ENCODE data around the gene HIGD1A. TPM values are rescaled to one million over a fixed set of nuclear protein-coding genes. Genes with fewer than 3 reads are reported as not detected.

Gene HIGD1A
- total RNA-seq, 1 experiment from 2014 or later = 112 TPM

DNA sequence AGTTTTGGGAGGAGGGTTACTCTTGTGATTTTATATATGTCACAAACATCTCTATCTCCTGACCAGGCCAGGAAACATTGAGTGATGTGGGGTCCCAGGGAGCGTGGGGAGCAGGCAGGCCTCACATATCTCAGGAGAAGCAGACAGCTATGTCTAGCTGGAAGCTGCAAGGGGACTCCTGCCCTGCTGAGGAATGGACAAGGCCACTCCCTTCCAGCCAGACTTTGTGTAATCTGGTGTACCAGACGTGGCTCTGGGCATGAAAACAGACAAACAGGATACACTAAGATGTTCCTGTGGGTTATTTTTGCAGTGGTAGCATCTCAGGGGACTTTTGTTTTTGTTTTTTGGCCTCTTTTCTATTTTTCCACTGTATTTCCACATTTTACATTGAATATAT, 48.2 kb upstream of the HIGD1A start:
- H3K4me1 ChIP-seq = peaks cover 9% of the 10 kb centered on the region; the same call in 1 of the 2 replicates
- peaks cover 6% of the 10 kb centered on the region for H3K4me1 Mint-ChIP-seq (ENCODE audit: low read depth, unreplicated experiment)
- H3K36me3 ChIP-seq (ENCODE audit: control insufficient read depth, insufficient read depth, low read length) = no peaks in the 10 kb centered on the region
- no peak overlapping the region for H3K27ac Mint-ChIP-seq (ENCODE audit: unreplicated experiment)
- H3K9me3 Mint-ChIP-seq (ENCODE audit: unreplicated experiment) = no peaks in the 10 kb centered on the region
- ChIA-PET CTCF (interaction anchor here (0.6 to 2.3 kb wide), 2 partner anchors 13 to 345 kb away, joined by 3 to 8 read pairs; no protein-coding TSS in a partner anchor), POLR2A (no interaction called here)
- H3K4me3 Mint-ChIP-seq (ENCODE audit: unreplicated experiment) = no peak overlapping the region
- intact Hi-C loops (cut with micrococcal nuclease; ENCODE audit: unreplicated experiment) = no loop called here
- no TSS peak for BruUV-seq (replicated peaks)
- H3K36me3 Mint-ChIP-seq (ENCODE audit: insufficient read depth, unreplicated experiment) = no peaks in the 10 kb centered on the region
- DNase-seq = no peak
- no peak overlapping the region for H3K4me3 ChIP-seq (ENCODE audit: low read depth, low read length)
- no peak for TF ChIP-seq CTCF (IDR thresholded peaks at IDR 0.05; ENCODE audit: insufficient read depth in 1 of 2, low read depth in 1 of 2, low read length in 1 of 2, severe bottlenecking in 1 of 2, unreplicated experiment in 1 of 2)
- no peaks in the 10 kb centered on the region for H3K9me3 ChIP-seq
- no peaks in the 10 kb centered on the region for H3K27me3 ChIP-seq (replicated peaks; ENCODE audit: control insufficient read depth, insufficient read depth, low read length)
- peaks cover 3% of the 10 kb centered on the region for H3K27me3 Mint-ChIP-seq (ENCODE audit: insufficient read depth, unreplicated experiment)

GRCh38 chr3:42851228-42851834, 47.0 kb upstream of the HIGD1A start:
- TF ChIP-seq CTCF (IDR thresholded peaks at IDR 0.05; ENCODE audit: insufficient read depth in 1 of 2, low read depth in 1 of 2, low read length in 1 of 2, severe bottlenecking in 1 of 2, unreplicated experiment in 1 of 2) = no peak
- intact Hi-C loops (cut with micrococcal nuclease; ENCODE audit: unreplicated experiment) = no loop called here
- H3K27ac Mint-ChIP-seq (ENCODE audit: unreplicated experiment) = no peak overlapping the region
- peaks cover 6% of the 10 kb centered on the region for H3K4me1 Mint-ChIP-seq (ENCODE audit: low read depth, unreplicated experiment)
- no peaks in the 10 kb centered on the region for H3K36me3 Mint-ChIP-seq (ENCODE audit: insufficient read depth, unreplicated experiment)
- Histone ChIP-seq H3K4me3 (ENCODE audit: low read depth, low read length) (no peak overlapping the region), H3K4me1 (peaks cover 9% of the 10 kb centered on the region; the same call in 1 of the 2 replicates), H3K27me3 (replicated peaks; ENCODE audit: control insufficient read depth, insufficient read depth, low read length) (no peaks in the 10 kb centered on the region), H3K36me3 (ENCODE audit: control insufficient read depth, insufficient read depth, low read length) (no peaks in the 10 kb centered on the region), H3K9me3 (no peaks in the 10 kb centered on the region)
- no peak overlapping the region for H3K4me3 Mint-ChIP-seq (ENCODE audit: unreplicated experiment)
- H3K27me3 Mint-ChIP-seq (ENCODE audit: insufficient read depth, unreplicated experiment) = peaks cover 3% of the 10 kb centered on the region
- DNase-seq = no peak
- no peaks in the 10 kb centered on the region for H3K9me3 Mint-ChIP-seq (ENCODE audit: unreplicated experiment)
- BruUV-seq (replicated peaks) = no TSS peak
- ChIA-PET CTCF (interaction anchor here (2.3 kb wide), 1 partner anchor 12 kb away, joined by 8 read pairs; no protein-coding TSS in a partner anchor), POLR2A (no interaction called here)

- CTCF ChIA-PET = interaction anchor here (2.3 kb wide), 1 partner anchor 11 kb away, joined by 8 read pairs; no protein-coding TSS in a partner anchor
These were observed 46.0 kb upstream of the HIGD1A start for GRCh38 chr3:42850263-42850662.

More at GRCh38 chr3:42850263-42850662, 46.0 kb upstream of the HIGD1A start:
- DNase-seq = no peak
- Mint-ChIP-seq H3K9me3 (ENCODE audit: unreplicated experiment) (no peaks in the 10 kb centered on the region), H3K4me1 (ENCODE audit: low read depth, unreplicated experiment) (peaks cover 2% of the 10 kb centered on the region), H3K4me3 (ENCODE audit: unreplicated experiment) (no peak overlapping the region), H3K36me3 (ENCODE audit: insufficient read depth, unreplicated experiment) (no peaks in the 10 kb centered on the region), H3K27ac (ENCODE audit: unreplicated experiment) (no peak overlapping the region), H3K27me3 (ENCODE audit: insufficient read depth, unreplicated experiment) (peaks cover 3% of the 10 kb centered on the region)
- TF ChIP-seq CTCF (IDR thresholded peaks at IDR 0.05; ENCODE audit: insufficient read depth in 1 of 2, low read depth in 1 of 2, low read length in 1 of 2, severe bottlenecking in 1 of 2, unreplicated experiment in 1 of 2) = no peak
- H3K4me1 ChIP-seq = no peaks in the 10 kb centered on the region
- no peaks in the 10 kb centered on the region for H3K9me3 ChIP-seq
- no peaks in the 10 kb centered on the region for H3K36me3 ChIP-seq (ENCODE audit: control insufficient read depth, insufficient read depth, low read length)
- BruUV-seq (replicated peaks) = no TSS peak
- H3K27me3 ChIP-seq (replicated peaks; ENCODE audit: control insufficient read depth, insufficient read depth, low read length) = no peaks in the 10 kb centered on the region
- H3K4me3 ChIP-seq (ENCODE audit: low read depth, low read length) = no peak overlapping the region
- intact Hi-C loops (cut with micrococcal nuclease; ENCODE audit: unreplicated experiment) = no loop called here
- POLR2A ChIA-PET = no interaction called here

Data from Caco-2 (cell line).